Measurements from ENCODE around the gene OSBPL3.

DNA sequence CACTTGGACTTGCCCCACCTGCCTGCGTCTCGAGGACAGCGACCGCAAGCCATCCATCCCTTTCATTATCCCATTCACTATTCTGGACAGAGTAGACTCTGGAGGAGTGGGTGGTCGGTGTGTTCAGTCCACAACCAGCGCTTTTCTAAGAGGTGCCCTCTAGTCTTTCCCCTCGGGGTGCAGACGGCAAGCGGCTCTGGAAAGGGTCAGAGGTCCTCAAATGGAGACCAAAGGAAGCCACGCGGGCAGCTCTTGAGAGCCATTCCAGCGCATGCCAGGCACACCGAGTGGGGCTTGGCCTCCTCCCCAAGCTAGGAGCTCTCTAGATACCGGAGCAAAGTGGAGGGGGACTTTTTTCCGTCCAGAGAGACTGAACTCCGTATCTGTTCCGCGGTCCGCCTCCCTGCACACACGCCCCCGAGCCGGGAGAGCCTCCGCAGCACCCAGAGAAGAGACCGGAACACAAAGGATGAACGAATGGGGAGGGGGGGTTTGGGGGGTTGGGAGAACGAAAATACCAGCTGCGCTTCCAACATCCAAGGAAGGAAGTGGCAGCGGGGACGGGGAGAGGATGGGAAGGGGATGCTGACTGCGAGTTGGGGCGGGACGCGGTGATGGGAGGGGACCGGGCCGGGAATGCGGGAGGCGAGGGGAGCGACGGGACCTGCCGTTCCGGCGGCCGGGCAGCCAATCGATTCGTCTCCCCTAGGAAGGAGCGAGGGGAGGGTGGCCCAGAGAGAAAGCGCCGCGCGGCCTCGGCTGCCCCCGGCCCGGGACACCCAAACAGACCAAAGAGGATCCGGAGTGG is 223.2 kb downstream of the OSBPL3 start:
- TF ChIP-seq, protein P1, sequence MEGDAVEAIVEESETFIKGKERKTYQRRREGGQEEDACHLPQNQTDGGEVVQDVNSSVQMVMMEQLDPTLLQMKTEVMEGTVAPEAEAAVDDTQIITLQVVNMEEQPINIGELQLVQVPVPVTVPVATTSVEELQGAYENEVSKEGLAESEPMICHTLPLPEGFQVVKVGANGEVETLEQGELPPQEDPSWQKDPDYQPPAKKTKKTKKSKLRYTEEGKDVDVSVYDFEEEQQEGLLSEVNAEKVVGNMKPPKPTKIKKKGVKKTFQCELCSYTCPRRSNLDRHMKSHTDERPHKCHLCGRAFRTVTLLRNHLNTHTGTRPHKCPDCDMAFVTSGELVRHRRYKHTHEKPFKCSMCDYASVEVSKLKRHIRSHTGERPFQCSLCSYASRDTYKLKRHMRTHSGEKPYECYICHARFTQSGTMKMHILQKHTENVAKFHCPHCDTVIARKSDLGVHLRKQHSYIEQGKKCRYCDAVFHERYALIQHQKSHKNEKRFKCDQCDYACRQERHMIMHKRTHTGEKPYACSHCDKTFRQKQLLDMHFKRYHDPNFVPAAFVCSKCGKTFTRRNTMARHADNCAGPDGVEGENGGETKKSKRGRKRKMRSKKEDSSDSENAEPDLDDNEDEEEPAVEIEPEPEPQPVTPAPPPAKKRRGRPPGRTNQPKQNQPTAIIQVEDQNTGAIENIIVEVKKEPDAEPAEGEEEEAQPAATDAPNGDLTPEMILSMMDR (IDR thresholded peaks at IDR 0.05): no peak
- TF ChIP-seq POLR2A (IDR thresholded peaks at IDR 0.05): no peak

Data from body of pancreas (tissue), 4 donors.